Sigmoid colon (tissue), 7 donors: ENCODE measurements around the gene HBS1L. TPM values are rescaled to one million over a fixed set of nuclear protein-coding genes. Genes with fewer than 3 reads are reported as not detected.

ENCODE experiments used
- DNase-seq: peaks from one replicate; pipeline ENCODE4 v3.0.0-alpha.2; 2019
- H3K27ac ChIP-seq, 4 donors: fragments of 200-600 bp; sonication (generic); one replicate each; pipeline ENCODE4 v1.5.1; 2016 to 2019; ENCODE audit warnings: mild to moderate bottlenecking in 1 of 4
- H3K27me3 ChIP-seq, 3 donors: fragments of 200-600 bp; sonication (generic); one replicate each; pipeline ENCODE4 v1.5.1; 2019; ENCODE audit warnings: mild to moderate bottlenecking in 1 of 3
- H3K36me3 ChIP-seq, 4 donors: fragments of 200-600 bp; sonication (generic); one replicate each; pipeline ENCODE4 v1.5.1; 2016 to 2019
- H3K4me1 ChIP-seq, 4 donors: fragments of 200-600 bp; sonication (generic); one replicate each; pipeline ENCODE4 v1.5.1; 2017 to 2019
- H3K4me3 ChIP-seq, 4 donors: fragments of 200-600 bp; sonication (generic); one replicate each; pipeline ENCODE4 v1.5.1; 2017 to 2019; ENCODE audit warnings: mild to moderate bottlenecking in 2 of 4, moderate library complexity in 1 of 4
- H3K9me3 ChIP-seq, 4 donors: fragments of 200-600 bp in 3 of 4; sonication (generic) in 3 of 4; one replicate each; pipeline versions ENCODE4 v1.5.1 to v1.6.1; 2013 to 2019
- EP300 ChIP-seq, 4 donors: sonication (generic); formaldehyde crosslinking; IDR thresholded peaks; one replicate each; pipeline ENCODE4 v1.6.1; 2017; ENCODE audit warnings: antibody characterized with exemption in 4 of 4
- POLR2A ChIP-seq, 2 donors: fragments of 450-650 bp; IDR thresholded peaks; one replicate each; pipeline ENCODE4 v1.6.1; 2016; ENCODE audit warnings: antibody characterized with exemption in 2 of 2, mild to moderate bottlenecking in 2 of 2, moderate library complexity in 2 of 2
- POLR2AphosphoS5 ChIP-seq, 4 donors: sonication (generic); formaldehyde crosslinking; IDR thresholded peaks; one replicate each; pipeline ENCODE4 v1.6.1; 2017; ENCODE audit warnings: antibody characterized with exemption in 4 of 4
- WGBS, 2 donors: extraction: QIAGEN DNeasy Blood & Tissue Kit; methylation state at CpG; one replicate each; pipeline ENCODE4 v1.1.7; 2013; 5-methylcytosine and 5-hydroxymethylcytosine counted together
- intact Hi-C: fragments of 100-400 bp; cut with DNase I; formaldehyde crosslinking; loops from one replicate; pipeline ENCODE4 v1.15.1; 2023
- polyA plus RNA-seq, 3 donors: library from polyadenylated mRNA; stranded (reverse); fragments of 200-250 nt; gene quantifications; one replicate each; pipeline ENCODE4 v1.2.3, GENCODE V29; 2013
- total RNA-seq, 4 donors: library from RNA; depleted of rRNA; stranded (reverse); fragments of >200 nt; gene quantifications; one replicate each; pipeline ENCODE4 v1.1.0, GENCODE V29; 2016
- TF ChIP-seq, protein P1 (sequence below), 4 experiments: fragments of 450-650 bp in 3 of 4; fragments of 200-600 bp in 1 of 4; IDR thresholded peaks; one replicate each; pipeline ENCODE4 v1.5.1; 2016 to 2019; ENCODE audit warnings: antibody characterized with exemption in 4 of 4, mild to moderate bottlenecking in 3 of 4, moderate library complexity in 2 of 4
- donor health status: healthy with polysubstance abuse.
- donor health status: Bipolar disorder and iron deficiency.
- donor health status: healthy.

Gene HBS1L
- total and polyA plus RNA-seq, 7 donors, result 14.4 to 61.9 (median 37.1) TPM

DNA sequence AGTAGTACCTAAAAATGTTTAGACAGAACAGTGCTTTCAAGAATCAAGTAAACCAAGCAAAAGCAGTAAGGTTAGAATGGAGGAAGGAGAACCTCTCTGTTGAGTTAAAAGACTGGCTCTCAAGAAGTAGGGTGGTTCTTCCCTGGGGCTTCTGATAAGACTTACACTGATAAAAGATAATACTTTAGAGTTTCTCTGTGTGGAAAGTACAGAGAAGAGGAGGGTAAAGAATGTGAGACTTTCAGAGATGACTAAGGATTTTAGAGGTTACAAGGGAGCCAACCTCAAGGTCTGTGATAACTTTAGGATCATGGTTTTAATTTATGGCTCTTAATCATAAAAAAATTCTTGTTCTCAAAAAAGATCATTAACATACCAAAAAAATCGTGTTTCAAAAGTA lies 73.8 kb downstream of the HBS1L start:
- H3K4me3 ChIP-seq, result no peak overlapping the region
- H3K27me3 ChIP-seq, result no peaks in the 10 kb centered on the region
- TF ChIP-seq, protein P1, sequence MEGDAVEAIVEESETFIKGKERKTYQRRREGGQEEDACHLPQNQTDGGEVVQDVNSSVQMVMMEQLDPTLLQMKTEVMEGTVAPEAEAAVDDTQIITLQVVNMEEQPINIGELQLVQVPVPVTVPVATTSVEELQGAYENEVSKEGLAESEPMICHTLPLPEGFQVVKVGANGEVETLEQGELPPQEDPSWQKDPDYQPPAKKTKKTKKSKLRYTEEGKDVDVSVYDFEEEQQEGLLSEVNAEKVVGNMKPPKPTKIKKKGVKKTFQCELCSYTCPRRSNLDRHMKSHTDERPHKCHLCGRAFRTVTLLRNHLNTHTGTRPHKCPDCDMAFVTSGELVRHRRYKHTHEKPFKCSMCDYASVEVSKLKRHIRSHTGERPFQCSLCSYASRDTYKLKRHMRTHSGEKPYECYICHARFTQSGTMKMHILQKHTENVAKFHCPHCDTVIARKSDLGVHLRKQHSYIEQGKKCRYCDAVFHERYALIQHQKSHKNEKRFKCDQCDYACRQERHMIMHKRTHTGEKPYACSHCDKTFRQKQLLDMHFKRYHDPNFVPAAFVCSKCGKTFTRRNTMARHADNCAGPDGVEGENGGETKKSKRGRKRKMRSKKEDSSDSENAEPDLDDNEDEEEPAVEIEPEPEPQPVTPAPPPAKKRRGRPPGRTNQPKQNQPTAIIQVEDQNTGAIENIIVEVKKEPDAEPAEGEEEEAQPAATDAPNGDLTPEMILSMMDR (IDR thresholded peaks at IDR 0.05), result no peak
- no peak for TF ChIP-seq EP300 (IDR thresholded peaks at IDR 0.05)
- TF ChIP-seq POLR2A (IDR thresholded peaks at IDR 0.05), result no peak
- no peak for TF ChIP-seq POLR2AphosphoS5 (IDR thresholded peaks at IDR 0.05)
- H3K4me1 ChIP-seq, result no peaks in the 10 kb centered on the region
- H3K27ac ChIP-seq, result no peak overlapping the region
- intact Hi-C loops, result no loop called here
- H3K36me3 ChIP-seq, result peaks cover 0 to 86% (median 16%) of the 10 kb centered on the region in 4 donors
- no peak for DNase-seq
- WGBS, 2 donors, result 49 to 65% methylated on average over 1 of the region's 1 CpG
- no peaks in the 10 kb centered on the region for H3K9me3 ChIP-seq

DNA sequence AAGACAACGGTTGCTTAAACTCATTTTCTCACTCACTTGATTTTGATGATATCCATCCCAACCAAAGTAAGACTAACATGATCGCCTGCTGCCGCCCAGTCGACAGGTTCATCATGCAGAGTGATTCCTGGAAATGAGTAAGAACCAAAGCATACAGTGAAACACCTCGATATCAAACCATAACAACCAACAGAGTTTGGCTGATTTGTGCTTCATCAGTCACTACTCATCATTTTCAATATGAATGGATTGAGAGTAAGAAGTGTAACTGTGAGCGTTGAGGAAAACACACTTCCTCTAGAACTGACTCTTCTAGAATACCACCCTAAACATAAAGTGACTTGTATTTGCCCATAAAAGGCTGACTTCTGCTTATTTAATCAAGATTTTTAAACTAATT lies 75.5 kb downstream of the HBS1L start:
- intact Hi-C loops, result no loop called here
- no peaks in the 10 kb centered on the region for H3K9me3 ChIP-seq
- H3K36me3 ChIP-seq, result peaks cover 0 to 78% (median 8%) of the 10 kb centered on the region in 4 donors
- no peak for TF ChIP-seq EP300 (IDR thresholded peaks at IDR 0.05)
- no peak for TF ChIP-seq POLR2A (IDR thresholded peaks at IDR 0.05)
- TF ChIP-seq POLR2AphosphoS5 (IDR thresholded peaks at IDR 0.05), result no peak
- TF ChIP-seq, protein P1 (IDR thresholded peaks at IDR 0.05), result no peak
- H3K27me3 ChIP-seq, result no peaks in the 10 kb centered on the region
- no peak overlapping the region for H3K4me3 ChIP-seq
- 79 to 90% methylated on average over 6 of the region's 6 CpGs for WGBS, 2 donors
- no peak overlapping the region for H3K27ac ChIP-seq
- no peaks in the 10 kb centered on the region for H3K4me1 ChIP-seq
- no peak for DNase-seq

DNA sequence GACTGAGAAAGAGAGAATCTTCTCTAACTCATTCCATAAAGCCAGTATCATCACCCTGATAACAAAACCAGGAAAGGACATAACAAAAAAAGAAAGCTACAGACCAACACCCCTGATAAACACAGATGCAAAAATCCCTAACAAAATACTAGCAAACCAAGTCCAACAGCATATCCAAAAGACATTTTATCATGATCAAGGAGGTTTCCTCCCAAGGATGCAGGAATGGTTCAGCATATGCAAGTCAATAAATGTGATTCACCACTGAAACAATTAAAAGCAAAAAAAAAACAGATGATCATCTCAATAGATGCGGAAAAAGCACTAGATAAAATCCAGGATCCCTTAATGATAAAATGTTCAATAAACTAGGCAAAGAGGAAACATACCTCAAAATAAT lies 80.3 kb downstream of the HBS1L start:
- DNase-seq, result no peak
- intact Hi-C loops, result no loop called here
- no peak for TF ChIP-seq POLR2AphosphoS5 (IDR thresholded peaks at IDR 0.05)
- no peak for TF ChIP-seq EP300 (IDR thresholded peaks at IDR 0.05)
- TF ChIP-seq POLR2A (IDR thresholded peaks at IDR 0.05), result no peak
- TF ChIP-seq, protein P1 (IDR thresholded peaks at IDR 0.05), result no peak
- Histone ChIP-seq H3K27ac (no peak overlapping the region), H3K4me1 (no peaks in the 10 kb centered on the region), H3K4me3 (no peak overlapping the region), H3K36me3 (peaks cover 0 to 56% (median 2%) of the 10 kb centered on the region in 4 donors), H3K27me3 (no peaks in the 10 kb centered on the region), H3K9me3 (no peaks in the 10 kb centered on the region)
- 97 to 98% methylated on average over 1 of the region's 1 CpG for WGBS, 2 donors

DNA sequence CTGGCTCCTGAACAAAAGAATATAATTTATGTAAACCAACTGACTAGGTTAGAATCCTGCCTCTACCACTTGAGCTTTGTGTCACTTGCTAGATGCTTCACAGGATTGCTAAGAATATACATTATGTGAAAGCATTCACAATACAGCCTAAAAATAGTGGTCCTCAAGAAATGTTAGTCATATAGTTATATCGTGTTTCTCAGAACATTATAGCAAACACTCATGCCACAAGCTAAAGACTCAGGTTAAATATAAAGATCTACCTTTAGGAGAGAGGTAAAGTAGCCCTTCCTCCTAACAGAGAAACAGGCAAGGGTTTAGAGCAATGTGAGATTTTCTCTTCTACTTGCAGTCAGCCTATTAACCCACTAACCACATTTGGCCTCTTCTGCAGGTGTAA lies 86.9 kb downstream of the HBS1L start:
- WGBS, 2 donors, result 93 to 95% methylated on average over 1 of the region's 1 CpG
- no peak for TF ChIP-seq EP300 (IDR thresholded peaks at IDR 0.05)
- TF ChIP-seq POLR2AphosphoS5 (IDR thresholded peaks at IDR 0.05), result no peak
- no peak overlapping the region for H3K27ac ChIP-seq
- H3K9me3 ChIP-seq, result no peaks in the 10 kb centered on the region
- intact Hi-C loops, result no loop called here
- H3K4me1 ChIP-seq, result peaks cover 0 to 6% (median 0%) of the 10 kb centered on the region in 4 donors
- H3K36me3 ChIP-seq, result peaks cover 0 to 42% (median 2%) of the 10 kb centered on the region in 4 donors
- H3K4me3 ChIP-seq, result no peak overlapping the region
- DNase-seq, result no peak
- no peaks in the 10 kb centered on the region for H3K27me3 ChIP-seq

DNA sequence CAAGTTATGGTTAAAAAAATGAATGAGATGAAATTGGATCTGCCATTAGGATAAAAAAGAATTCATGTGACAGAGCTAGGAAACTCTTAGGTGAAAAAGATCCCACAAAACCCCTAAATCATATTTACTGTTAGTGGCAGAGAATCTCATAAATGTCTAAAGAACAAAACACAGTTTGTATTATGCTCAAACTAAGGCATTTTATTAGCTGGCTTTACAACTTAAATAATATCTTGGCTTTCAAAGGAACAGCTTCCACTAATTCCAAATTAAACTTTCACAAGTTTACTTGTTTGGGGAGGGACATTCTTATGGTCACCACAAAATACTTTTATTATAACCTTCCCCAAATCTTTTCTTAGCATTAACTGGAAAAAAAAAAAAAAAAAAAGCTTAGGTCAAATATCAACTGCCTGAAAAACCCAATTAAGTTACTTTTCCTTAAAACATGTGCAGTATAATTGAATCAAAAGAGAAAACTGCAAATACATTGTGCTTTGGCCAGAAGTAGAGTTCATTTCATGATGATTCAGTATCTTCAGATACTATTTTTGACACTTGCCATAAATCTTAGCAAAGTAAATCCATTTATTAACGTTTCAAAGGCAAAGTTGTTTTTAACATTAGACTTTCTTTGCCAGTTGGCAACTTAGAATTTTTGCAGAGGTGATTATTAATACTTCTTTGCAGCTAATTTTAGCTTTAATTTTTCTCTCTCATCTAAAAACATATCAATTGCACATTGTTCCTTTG lies 90.0 kb downstream of the HBS1L start:
- Histone ChIP-seq H3K36me3 (peaks cover 0 to 51% (median 2%) of the 10 kb centered on the region in 4 donors), H3K4me1 (peaks cover 0 to 6% (median 0%) of the 10 kb centered on the region in 4 donors)
- WGBS, 2 donors, result 64 to 71% methylated on average over 1 of the region's 1 CpG

More for the DNA sequence above, 90.0 kb downstream of the HBS1L start:
- Histone ChIP-seq H3K4me3 (no peak overlapping the region), H3K27ac (no peak overlapping the region), H3K27me3 (no peaks in the 10 kb centered on the region), H3K9me3 (peaks cover 0 to under 1% (median 0%) of the 10 kb centered on the region in 4 donors)
- TF ChIP-seq EP300 (IDR thresholded peaks at IDR 0.05) (no peak), POLR2AphosphoS5 (IDR thresholded peaks at IDR 0.05) (no peak), POLR2A (IDR thresholded peaks at IDR 0.05) (no peak)
- TF ChIP-seq, protein P1 (IDR thresholded peaks at IDR 0.05), result no peak
- DNase-seq, result no peak
- intact Hi-C loops, result no loop called here
